Adrenal gland (tissue), 12 donors: ENCODE data around the gene LBP. TPM values are rescaled to one million over a fixed set of nuclear protein-coding genes. Genes with fewer than 3 reads are reported as not detected.

Experiments
- DNase-seq, 7 donors: peaks; one replicate each; pipeline ENCODE4 v3.0.0-alpha.2; 2019 to 2020
- H3K27ac ChIP-seq, 5 donors: fragments of 200-600 bp; sonication (generic) in 4 of 5; 1 replicate in 3 of 5; 2 replicates in 2 of 5; pipeline versions ENCODE4 v1.5.1 to v1.8.0; 2016 to 2020; ENCODE audit warnings: mild to moderate bottlenecking in 1 of 5
- H3K27me3 ChIP-seq: fragments of 200-600 bp; 2 replicates; pipeline ENCODE4 v1.8.0; 2021
- H3K36me3 ChIP-seq, 2 donors: fragments of 200-600 bp; replicated peaks in 1 of 2; 1 replicate in 1 of 2; 2 replicates in 1 of 2; pipeline versions ENCODE4 v1.5.1 to v1.8.0; 2018 to 2022
- H3K4me1 ChIP-seq, 2 donors: fragments of 200-600 bp; replicated peaks in 1 of 2; 1 replicate in 1 of 2; 2 replicates in 1 of 2; pipeline versions ENCODE4 v1.5.1 to v1.8.0; 2018 to 2021
- H3K4me3 ChIP-seq, 4 donors: fragments of 200-600 bp; sonication (generic) in 3 of 4; one replicate each; pipeline ENCODE4 v1.5.1; 2016 to 2018
- H3K9me3 ChIP-seq, 3 donors: fragments of 200-600 bp; sonication (generic) in 1 of 3; replicated peaks in 1 of 3; 1 replicate in 2 of 3; 2 replicates in 1 of 3; pipeline versions ENCODE4 v1.5.1 to v1.8.0; 2016 to 2021
- CTCF ChIP-seq, 6 experiments: fragments of 450-650 bp in 4 of 6; fragments of 200-600 bp in 2 of 6; sonication (generic) in 1 of 6; IDR thresholded peaks; 1 replicate in 5 of 6; 2 replicates in 1 of 6; pipeline versions ENCODE4 v1.5.1 to v1.8.0; 2016 to 2021; ENCODE audit warnings: antibody characterized with exemption in 6 of 6, mild to moderate bottlenecking in 2 of 6, moderate library complexity in 1 of 6
- POLR2A ChIP-seq, 2 donors: fragments of 450-650 bp; IDR thresholded peaks; one replicate each; pipeline ENCODE4 v1.6.1; 2017; ENCODE audit warnings: antibody characterized with exemption in 2 of 2, mild to moderate bottlenecking in 2 of 2, moderate library complexity in 1 of 2
- WGBS, 4 donors: extraction: QIAGEN DNeasy Blood & Tissue Kit in 2 of 4; methylation state at CpG; one replicate each; pipeline versions ENCODE4 v1.1.5 to v1.1.7; 2013 to 2017; 5-methylcytosine and 5-hydroxymethylcytosine counted together
- intact Hi-C, 2 donors: fragments of 100-400 bp; cut with DNase I; formaldehyde crosslinking; loops; one replicate each; pipeline versions ENCODE4 v1.14.1 to v1.15.0; 2022 to 2023
- polyA plus RNA-seq, 3 donors: library from polyadenylated mRNA; stranded (reverse); fragments of 200-250 nt in 2 of 3; fragments of 350-450 nt in 1 of 3; fragmentation: Illumina TruSeq in 1 of 3; extraction: RNeasy Lipid Tissue Mini Kit (QIAGEN cat#74804) in 1 of 3; gene quantifications; one replicate each; pipeline ENCODE4 v1.2.3, GENCODE V29; 2013 to 2014
- total RNA-seq, 9 donors: library from RNA; depleted of rRNA in 4 of 9; stranded (reverse); fragments of >200 nt in 4 of 9; fragments of 120-200 nt in 1 of 9; fragmentation: NEBNext Ultra II Directional in 1 of 9; extraction: Animal tissue kit (Norgen Biotek cat#: 25700) in 1 of 9; gene quantifications; one replicate each; pipeline versions ENCODE4 v1.1.0 to v1.2.4, GENCODE V29; 2013 to 2023
- donor health status: healthy with polysubstance abuse.
- donor health status: Bipolar disorder and iron deficiency.
- donor health status: DM: yes; HTN: yes; CAD: no.
- donor health status: DM: no; HTN: no; CAD: no.
- donor health status: DM: no; HTN: no; CAD: no.
- donor health status: DM: yes; HTN: yes; CAD: no.

Gene LBP
- total and polyA plus RNA-seq, 12 donors, result 0.15 to 2.0 (median 0.41) TPM; not detected in 2

DNA sequence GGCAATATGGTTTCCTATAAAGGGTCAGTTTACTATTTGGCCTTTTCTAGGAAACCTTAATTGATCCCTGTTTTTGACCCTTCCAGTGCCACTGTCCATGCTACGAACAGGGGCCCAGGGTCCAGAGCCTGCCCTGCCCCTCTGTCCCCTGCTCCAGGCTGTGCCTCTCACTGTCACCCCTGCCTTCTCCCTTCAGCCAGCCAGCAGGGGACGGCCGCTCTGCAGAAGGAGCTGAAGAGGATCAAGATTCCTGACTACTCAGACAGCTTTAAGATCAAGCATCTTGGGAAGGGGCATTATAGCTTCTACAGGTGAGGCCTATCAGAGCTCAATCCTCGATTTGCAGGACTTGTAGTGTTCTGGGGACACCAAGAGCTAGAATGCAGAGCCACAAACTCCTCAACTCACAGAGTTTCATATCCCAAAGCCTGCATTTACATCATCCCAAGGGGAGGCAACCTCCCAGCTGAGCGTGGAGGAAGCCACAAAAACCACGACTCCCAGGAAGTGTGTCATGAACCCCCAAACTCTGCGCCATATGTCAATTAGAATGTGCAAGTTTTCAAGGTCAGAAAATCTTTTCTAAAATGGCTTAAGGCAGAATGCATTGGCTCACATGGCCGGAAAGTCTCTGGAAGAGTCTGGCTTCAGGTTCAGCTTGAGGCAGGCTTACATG lies 38.8 kb upstream of the LBP start:
- H3K27me3 ChIP-seq, result peaks cover 13% of the 10 kb centered on the region
- no peak overlapping the region for H3K27ac ChIP-seq
- intact Hi-C loops, result no loop called here
- no peaks in the 10 kb centered on the region for H3K4me1 ChIP-seq
- H3K9me3 ChIP-seq, result no peaks in the 10 kb centered on the region
- DNase-seq, result no peak
- no peaks in the 10 kb centered on the region for H3K36me3 ChIP-seq
- no peak overlapping the region for H3K4me3 ChIP-seq
- TF ChIP-seq POLR2A (IDR thresholded peaks at IDR 0.05) (no peak), CTCF (IDR thresholded peaks at IDR 0.05) (no peak)
- 76 to 83% (median 80%) methylated on average over 8 of the region's 8 CpGs for WGBS, 4 donors

GRCh38 chr20:38308047-38308438 lies 38.2 kb upstream of the LBP start:
- WGBS, 4 donors, result 40 to 64% (median 49%) methylated on average over 3 to 4 of the region's 4 CpGs
- intact Hi-C loops, result no loop called here
- Histone ChIP-seq H3K36me3 (no peaks in the 10 kb centered on the region), H3K4me1 (no peaks in the 10 kb centered on the region), H3K4me3 (no peak overlapping the region), H3K27ac (no peak overlapping the region), H3K27me3 (peaks cover 13% of the 10 kb centered on the region), H3K9me3 (no peaks in the 10 kb centered on the region)
- TF ChIP-seq CTCF (IDR thresholded peaks at IDR 0.05) (no peak), POLR2A (IDR thresholded peaks at IDR 0.05) (no peak)
- no peak for DNase-seq

DNA sequence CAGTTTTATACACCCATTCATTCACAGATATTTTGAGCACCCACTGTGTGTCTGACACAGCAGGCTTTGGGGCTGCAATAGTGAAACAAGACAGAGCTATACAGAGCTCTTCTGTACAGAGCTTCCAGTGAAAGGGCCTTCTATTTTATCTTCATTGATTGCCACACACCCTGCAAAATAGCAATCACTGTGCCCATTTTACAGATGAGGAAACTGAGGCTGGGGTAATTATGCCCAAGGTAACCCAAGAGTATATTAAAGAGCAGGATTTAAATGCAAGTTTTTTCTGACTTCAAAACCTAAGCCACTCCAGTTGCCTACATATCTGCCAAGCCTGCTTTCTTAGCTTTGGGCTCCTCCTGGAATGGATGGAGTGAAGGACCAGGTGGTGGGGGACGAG lies 37.8 kb upstream of the LBP start:
- DNase-seq, result no peak
- H3K27ac ChIP-seq, result no peak overlapping the region
- H3K4me1 ChIP-seq, result no peaks in the 10 kb centered on the region
- WGBS, 4 donors, result 0 to 64% (median 42%) methylated on average over 1 of the region's 1 CpG
- no peaks in the 10 kb centered on the region for H3K9me3 ChIP-seq
- H3K36me3 ChIP-seq, result no peaks in the 10 kb centered on the region
- peaks cover 13% of the 10 kb centered on the region for H3K27me3 ChIP-seq
- intact Hi-C loops, result no loop called here
- H3K4me3 ChIP-seq, result no peak overlapping the region
- TF ChIP-seq CTCF (IDR thresholded peaks at IDR 0.05), result no peak
- no peak for TF ChIP-seq POLR2A (IDR thresholded peaks at IDR 0.05)

DNA sequence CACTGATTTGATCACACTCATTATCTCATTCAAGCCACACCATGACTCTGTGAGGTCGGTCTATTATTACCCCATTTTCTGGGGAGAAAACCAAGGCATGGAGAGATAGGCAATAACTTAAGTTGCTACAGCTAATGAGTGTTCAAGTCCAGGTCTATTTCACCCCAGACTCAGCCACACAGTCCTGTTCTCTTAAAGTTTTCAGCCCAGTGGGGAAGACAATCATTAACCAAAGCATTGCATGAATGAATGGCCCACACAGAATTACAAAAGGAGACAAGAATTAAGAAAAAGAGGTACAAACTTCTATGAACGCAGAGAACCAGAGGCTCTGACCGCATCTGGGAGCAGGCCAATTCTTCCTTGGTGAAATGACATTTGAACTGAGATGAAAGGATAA lies 35.2 kb upstream of the LBP start:
- TF ChIP-seq CTCF (IDR thresholded peaks at IDR 0.05) (no peak), POLR2A (IDR thresholded peaks at IDR 0.05) (no peak)
- intact Hi-C loops, result no loop called here
- H3K36me3 ChIP-seq, result no peaks in the 10 kb centered on the region
- H3K27me3 ChIP-seq, result no peaks in the 10 kb centered on the region
- no peaks in the 10 kb centered on the region for H3K9me3 ChIP-seq
- no peak overlapping the region for H3K27ac ChIP-seq
- H3K4me1 ChIP-seq, result no peaks in the 10 kb centered on the region
- whole genome bisulfite sequencing, 4 donors, result 81 to 90% (median 86%) methylated on average over 3 of the region's 3 CpGs
- DNase-seq, result no peak
- no peak overlapping the region for H3K4me3 ChIP-seq
